A172 (cell line): ENCODE measurements around the gene UQCRH. TPM values are rescaled to one million over a fixed set of nuclear protein-coding genes. Genes with fewer than 3 reads are reported as not detected.

ENCODE experiments used
- total RNA-seq: library from RNA; depleted of rRNA; stranded (reverse); fragments of >200 nt; shearing (Covaris generic); gene quantifications from 2 replicates; pipeline ENCODE4 v1.2.3, GENCODE V29; 2014; rRNA removed

Gene UQCRH
- total RNA-seq, 1 experiment from 2014 or later, result 534 TPM

Other genes starting within 250 kb of the UQCRH start
- 9.2 and 11.2 TPM in 2 replicates for gene PIK3R3, start 171.1 kb upstream of the UQCRH start, total RNA-seq
- gene TSPAN1, start 128.6 kb upstream of the UQCRH start, total RNA-seq, result 1.6 and 2.3 TPM in 2 replicates
- gene P3R3URF, start 127.2 kb upstream of the UQCRH start, total RNA-seq, result not detected in 2 replicates
- 85.5 and 89.7 TPM in 2 replicates for gene POMGNT1, start 105.3 kb upstream of the UQCRH start, total RNA-seq
- 2.5 and 4.2 TPM in 2 replicates for gene LURAP1, start 100.4 kb upstream of the UQCRH start, total RNA-seq
- 8.5 and 10.5 TPM in 2 replicates for gene RAD54L, start 55.9 kb upstream of the UQCRH start, total RNA-seq
- gene LRRC41, start 82 bp upstream of the UQCRH start, total RNA-seq, result 61.4 and 69.7 TPM in 2 replicates
- gene NSUN4, start 37.1 kb downstream of the UQCRH start, total RNA-seq, result 5.3 and 7.1 TPM in 2 replicates
- gene FAAH, start 90.6 kb downstream of the UQCRH start, total RNA-seq, result not detected in 2 replicates
- 0.89 and 1.3 TPM in 2 replicates for gene DMBX1, start 186.1 kb downstream of the UQCRH start, total RNA-seq
- gene KNCN, start 247.9 kb downstream of the UQCRH start, total RNA-seq, result not detected in 2 replicates